GM10847 (cell line): ENCODE measurements around the gene DNLZ.

Experiments
- POLR2A ChIP-seq: IDR thresholded peaks from 2 replicates; pipeline ENCODE4 v1.6.1; 2011; ENCODE audit not compliant: insufficient read length; ENCODE audit errors: extremely low read depth

DNLZ gene

GRCh38 chr9:136313111-136314055 is 50.2 kb downstream of the DNLZ start:
- no peak for TF ChIP-seq POLR2A

DNA sequence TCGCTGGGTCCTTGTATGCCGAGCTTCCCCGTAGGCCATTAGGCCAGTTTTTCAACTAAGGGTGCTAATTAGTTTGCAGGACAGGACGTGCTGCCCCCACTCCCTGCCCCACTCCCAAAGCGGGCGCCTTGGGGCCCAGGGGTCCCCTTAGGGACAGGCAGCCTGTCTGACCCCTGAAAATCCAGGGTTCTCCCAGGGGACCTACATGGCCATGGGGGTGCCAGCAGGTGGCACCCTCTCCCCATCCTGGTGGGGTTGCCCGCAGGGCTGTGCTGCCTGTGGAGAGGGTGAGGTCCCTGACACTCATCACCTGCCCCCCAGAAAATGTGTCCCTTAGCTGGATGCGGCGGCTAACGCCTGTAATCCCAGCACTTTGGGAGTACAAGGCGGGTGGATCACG is 51.1 kb downstream of the DNLZ start:
- TF ChIP-seq POLR2A, result no peak

GRCh38 chr9:136312009-136312375 is 51.6 kb downstream of the DNLZ start:
- TF ChIP-seq POLR2A, result no peak

DNA sequence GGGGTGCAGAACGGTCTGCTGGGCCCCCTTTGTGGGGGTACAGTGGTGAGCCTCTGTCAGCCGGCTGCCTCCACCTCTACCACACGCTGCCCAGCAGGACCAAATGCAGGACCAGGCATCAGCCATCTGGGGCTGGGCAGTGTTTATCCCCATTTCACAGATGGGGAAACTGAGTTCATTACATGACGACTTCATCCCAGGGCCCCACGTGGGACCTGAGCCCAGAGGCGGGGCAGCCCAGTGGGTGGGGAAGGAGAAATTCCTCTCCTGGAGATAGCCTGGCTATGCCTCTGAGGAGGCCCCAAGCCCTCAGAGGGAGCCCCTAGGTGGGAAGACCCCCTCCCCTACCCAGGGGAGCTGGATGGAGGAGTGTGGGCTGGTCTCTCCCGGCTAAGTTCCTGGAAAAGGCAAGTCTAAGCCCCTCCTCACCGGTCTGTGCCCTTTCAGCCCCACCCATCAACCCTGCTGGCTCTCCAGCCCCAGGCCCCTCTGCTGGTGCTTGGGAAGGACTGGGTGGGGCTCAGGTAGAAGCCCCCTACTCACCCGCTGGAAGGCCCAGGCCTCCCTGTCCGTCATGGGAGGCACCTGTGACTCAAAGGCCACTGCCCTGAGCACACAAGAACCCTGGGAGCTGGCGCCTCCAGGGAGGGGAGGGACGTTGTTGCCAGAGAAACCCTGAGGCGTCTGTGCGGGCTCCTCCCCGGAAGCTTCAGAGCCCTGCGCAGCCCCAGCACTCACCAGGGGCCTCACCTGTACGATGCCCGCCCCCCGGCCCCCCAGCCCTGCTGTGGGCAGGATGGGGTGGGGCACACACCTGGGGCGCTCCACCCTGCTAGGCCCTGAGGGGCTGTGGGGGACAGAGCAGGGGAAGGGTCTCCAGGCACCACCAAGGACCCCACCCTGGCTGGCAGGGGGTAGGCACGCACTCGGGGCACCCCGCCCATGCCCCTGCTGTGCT is 52.2 kb downstream of the DNLZ start:
- TF ChIP-seq POLR2A, result no peak

GRCh38 chr9:136310273-136311030 is 53.1 kb downstream of the DNLZ start:
- TF ChIP-seq POLR2A, result no peak

GRCh38 chr9:136309806-136310220 is 53.7 kb downstream of the DNLZ start:
- TF ChIP-seq POLR2A, result no peak
